ENCODE results near the gene ABCA6. TPM values are rescaled to one million over a fixed set of nuclear protein-coding genes. Genes with fewer than 3 reads are reported as not detected.

ABCA6 gene
- total and polyA plus RNA-seq, 2 of the 13 experiments (the other 11 are each of a cell fraction or from before 2014, with no cell fraction given), result 0.05 to 0.11 TPM

GRCh38 chr17:69047368-69048263 is 94.1 kb downstream of the ABCA6 start (continued):
- TF ChIP-seq ZFP37 (CRISPR knock-in tag; IDR thresholded peaks at IDR 0.05; ENCODE audit: borderline replicate concordance) (no peak), SNAI1 (CRISPR knock-in tag; IDR thresholded peaks at IDR 0.05; ENCODE audit: borderline replicate concordance) (no peak), LBX2 (CRISPR knock-in tag; IDR thresholded peaks at IDR 0.05; ENCODE audit: borderline replicate concordance) (no peak), MAFK (conservative IDR thresholded peaks at IDR 0.05 in 1 of 2, IDR thresholded peaks at IDR 0.05 in 1 of 2; ENCODE audit: low read length in 2 of 2) (no peak), HIVEP1 (CRISPR knock-in tag; IDR thresholded peaks at IDR 0.05) (no peak), ZNF530 (CRISPR knock-in tag; IDR thresholded peaks at IDR 0.05; ENCODE audit: low read depth) (no peak), ZFP1 (CRISPR knock-in tag; IDR thresholded peaks at IDR 0.05) (0 out of 2 replicates have a peak, but pooled peaks have one; percentile 69), MTF1 (CRISPR knock-in tag; IDR thresholded peaks at IDR 0.05) (no peak), ZNF329 (CRISPR knock-in tag; IDR thresholded peaks at IDR 0.05; ENCODE audit: low read depth) (no peak), JUND (CRISPR knock-in tag; IDR thresholded peaks at IDR 0.05) (peak; percentile 83), ZNF678 (CRISPR knock-in tag; IDR thresholded peaks at IDR 0.05) (no peak), ZNF562 (CRISPR knock-in tag; IDR thresholded peaks at IDR 0.05; ENCODE audit: borderline replicate concordance) (no peak), ZNF460 (CRISPR knock-in tag; IDR thresholded peaks at IDR 0.05; ENCODE audit: borderline replicate concordance) (no peak; the same call in 1 of the 2 replicates), ZNF781 (CRISPR knock-in tag; IDR thresholded peaks at IDR 0.05; ENCODE audit: borderline replicate concordance, not compliant biosample characterization) (peak; percentile 86), ATAD3A (CRISPR knock-in tag; IDR thresholded peaks at IDR 0.05) (no peak), GLMP (CRISPR knock-in tag; IDR thresholded peaks at IDR 0.05; ENCODE audit: borderline replicate concordance) (no peak), ZNF891 (CRISPR knock-in tag; IDR thresholded peaks at IDR 0.05) (no peak), ZC3H4 (CRISPR knock-in tag; IDR thresholded peaks at IDR 0.05; ENCODE audit: borderline replicate concordance) (peak; percentile 86), NFIC (IDR thresholded peaks at IDR 0.05; ENCODE audit: low read length) (peak; percentile 97), POLR2AphosphoS2 (IDR thresholded peaks at IDR 0.05; ENCODE audit: low read depth, low read length) (no peak), CENPT (CRISPR knock-in tag; IDR thresholded peaks at IDR 0.05; ENCODE audit: low read depth) (no peak), ZFP41 (CRISPR knock-in tag; IDR thresholded peaks at IDR 0.05; ENCODE audit: borderline replicate concordance) (no peak), HDAC1 (CRISPR knock-in tag; IDR thresholded peaks at IDR 0.05) (peak; percentile 93), ZSCAN22 (CRISPR knock-in tag; IDR thresholded peaks at IDR 0.05) (no peak), PRMT3 (CRISPR knock-in tag; IDR thresholded peaks at IDR 0.05; ENCODE audit: borderline replicate concordance, low read depth) (no peak), PCBP1 (IDR thresholded peaks at IDR 0.05; ENCODE audit: borderline replicate concordance, low read depth, low read length) (no peak), HNRNPL (IDR thresholded peaks at IDR 0.05; ENCODE audit: low read depth, low read length) (no peak), RXRB (CRISPR knock-in tag; IDR thresholded peaks at IDR 0.05; ENCODE audit: borderline replicate concordance) (peak; percentile 95), SAFB2 (CRISPR knock-in tag; IDR thresholded peaks at IDR 0.05; ENCODE audit: borderline replicate concordance, low read depth) (no peak; the same call in 1 of the 2 replicates), BHLHE40 (IDR thresholded peaks at IDR 0.05; ENCODE audit: low read length) (no peak), POGZ (CRISPR knock-in tag; IDR thresholded peaks at IDR 0.05) (peak; percentile 97)

All from HepG2 (cell line).